KMS-11 (cell line): Measurements from ENCODE around the gene TAF11L2.
"Not testable (repeated sequence)": the region's sequence is repeated elsewhere in the genome, so short reads cannot be mapped to it uniquely, and the experiment has no call there.

Source experiments
- H2AFZ ChIP-seq: fragments of 200-600 bp; sonication (generic); 2 replicates; pipeline ENCODE4 v1.6.1; 2016; ENCODE audit warnings: antibody characterized with exemption, mixed run types, low read depth
- H3K27ac ChIP-seq: fragments of 200-600 bp; sonication (generic); 2 replicates; pipeline ENCODE4 v1.6.1; 2016; ENCODE audit warnings: mild to moderate bottlenecking, mixed run types
- H3K27me3 ChIP-seq: fragments of 200-600 bp; sonication (generic); 2 replicates; pipeline ENCODE4 v1.6.1; 2017; ENCODE audit warnings: mild to moderate bottlenecking, low read depth, mixed run types, moderate library complexity; ENCODE audit not compliant: insufficient read depth
- H3K36me3 ChIP-seq: fragments of 200-600 bp; sonication (generic); 2 replicates; pipeline ENCODE4 v1.6.1; 2017; ENCODE audit warnings: mild to moderate bottlenecking, mixed run types; ENCODE audit not compliant: insufficient read depth
- H3K4me1 ChIP-seq: fragments of 200-600 bp; sonication (generic); 2 replicates; pipeline ENCODE4 v1.6.1; 2016; ENCODE audit warnings: mild to moderate bottlenecking, low read depth, mixed run types; ENCODE audit not compliant: poor library complexity, severe bottlenecking
- H3K4me2 ChIP-seq: fragments of 200-600 bp; sonication (generic); 2 replicates; pipeline ENCODE4 v1.7.0; 2016; ENCODE audit warnings: mild to moderate bottlenecking, mixed run types
- H3K4me3 ChIP-seq: fragments of 200-600 bp; sonication (generic); IDR thresholded peaks from 2 replicates; pipeline ENCODE4 v1.6.1; 2017; ENCODE audit warnings: low read depth, low read length, mixed read lengths; ENCODE audit not compliant: insufficient read depth
- H3K79me2 ChIP-seq: fragments of 200-600 bp; sonication (generic); 2 replicates; pipeline ENCODE4 v1.6.1; 2016; ENCODE audit warnings: low read depth, mixed run types; ENCODE audit not compliant: insufficient read depth
- H3K9ac ChIP-seq: fragments of 200-600 bp; sonication (generic); 2 replicates; pipeline ENCODE4 v1.6.1; 2016; ENCODE audit warnings: mild to moderate bottlenecking, mixed run types
- H4K20me1 ChIP-seq: fragments of 200-600 bp; sonication (generic); 2 replicates; pipeline ENCODE4 v1.6.1; 2016; ENCODE audit warnings: mild to moderate bottlenecking, mixed run types; ENCODE audit not compliant: insufficient read depth
- CTCF ChIP-seq: fragments of 200-600 bp; sonication (generic); conservative IDR thresholded peaks from 2 replicates; pipeline ENCODE4 v1.6.1; 2017; ENCODE audit warnings: low read depth, mild to moderate bottlenecking, antibody characterized with exemption, low read length, moderate library complexity, mixed read lengths

TAF11L2 gene

GRCh38 chr5:17492770-17493169, 5.3 kb upstream of the TAF11L2 start:
- Histone ChIP-seq H3K9ac (no peak overlapping the region), H3K79me2 (no peaks in the 10 kb centered on the region), H3K27me3 (no peaks in the 10 kb centered on the region), H3K4me3 (no peak overlapping the region), H3K4me1 (no peaks in the 10 kb centered on the region), H3K27ac (no peak overlapping the region), H2AFZ (no peak overlapping the region), H3K4me2 (no peak overlapping the region), H4K20me1 (no peaks in the 10 kb centered on the region), H3K36me3 (no peaks in the 10 kb centered on the region)
- TF ChIP-seq CTCF, result no peak

- no peak for TF ChIP-seq CTCF
- Histone ChIP-seq H3K36me3 (no peaks in the 10 kb centered on the region), H3K27ac (no peak overlapping the region), H3K27me3 (no peaks in the 10 kb centered on the region), H4K20me1 (no peaks in the 10 kb centered on the region), H3K9ac (no peak overlapping the region), H3K79me2 (no peaks in the 10 kb centered on the region), H3K4me2 (no peak overlapping the region), H3K4me1 (no peaks in the 10 kb centered on the region), H3K4me3 (no peak overlapping the region), H2AFZ (no peak overlapping the region)
Measured at GRCh38 chr5:17497446-17497845, 585 bp upstream of the TAF11L2 start.

DNA sequence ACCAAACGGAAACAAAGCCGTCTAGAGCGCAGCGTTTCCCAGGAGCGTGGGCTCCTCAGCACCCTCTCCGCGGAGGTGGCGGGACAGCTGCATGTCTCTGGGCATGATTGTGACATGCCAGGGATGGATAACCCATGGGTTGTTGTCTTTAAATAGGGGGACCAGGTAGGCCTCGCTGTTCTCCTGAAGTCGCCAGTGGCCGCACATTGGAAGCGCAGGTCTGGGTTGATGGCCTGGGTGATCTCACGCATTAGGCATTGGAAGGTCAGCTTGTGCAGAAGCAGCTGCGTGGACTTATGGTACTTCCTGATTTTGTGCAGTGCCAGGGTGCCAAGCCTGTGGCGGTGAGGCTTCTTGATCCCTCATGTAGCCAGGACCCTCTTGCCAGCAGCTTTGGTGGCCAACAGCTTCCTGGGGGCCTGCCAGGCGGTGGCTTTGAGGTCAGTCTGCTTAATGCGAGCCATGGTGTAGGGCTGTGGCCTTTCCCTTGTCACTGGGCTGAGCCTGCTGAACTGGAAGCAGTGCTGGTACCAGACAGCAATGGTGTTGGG, 13.8 kb downstream of the TAF11L2 start:
- no peak overlapping the region for H2AFZ ChIP-seq
- H3K79me2 ChIP-seq, result no peaks in the 10 kb centered on the region
- no peak overlapping the region for H3K9ac ChIP-seq
- no peaks in the 10 kb centered on the region for H3K4me1 ChIP-seq
- H3K4me3 ChIP-seq, result no peak overlapping the region
- H4K20me1 ChIP-seq, result no peaks in the 10 kb centered on the region
- no peaks in the 10 kb centered on the region for H3K36me3 ChIP-seq
- no peak for TF ChIP-seq CTCF
- no peaks in the 10 kb centered on the region for H3K27me3 ChIP-seq
- H3K4me2 ChIP-seq, result no peak overlapping the region
- no peak overlapping the region for H3K27ac ChIP-seq

- not testable (repeated sequence) for H3K4me3 ChIP-seq, H3K27ac ChIP-seq, H3K27me3 ChIP-seq, H2AFZ ChIP-seq, H4K20me1 ChIP-seq, H3K4me2 ChIP-seq, H3K79me2 ChIP-seq, H3K4me1 ChIP-seq, H3K9ac ChIP-seq, H3K36me3 ChIP-seq
Measured at GRCh38 chr5:17517526-17517925, 19.5 kb downstream of the TAF11L2 start.

- H3K4me1 ChIP-seq, H3K27ac ChIP-seq, H3K9ac ChIP-seq, H2AFZ ChIP-seq, H4K20me1 ChIP-seq, H3K4me2 ChIP-seq, H3K79me2 ChIP-seq, H3K36me3 ChIP-seq, H3K4me3 ChIP-seq, H3K27me3 ChIP-seq: not testable (repeated sequence)
Measured at GRCh38 chr5:17518067-17518466, 20.0 kb downstream of the TAF11L2 start, which contains the start of gene TAF11L3. Gene TAF11L3 (plus strand): TSS chr5:17518367.

DNA sequence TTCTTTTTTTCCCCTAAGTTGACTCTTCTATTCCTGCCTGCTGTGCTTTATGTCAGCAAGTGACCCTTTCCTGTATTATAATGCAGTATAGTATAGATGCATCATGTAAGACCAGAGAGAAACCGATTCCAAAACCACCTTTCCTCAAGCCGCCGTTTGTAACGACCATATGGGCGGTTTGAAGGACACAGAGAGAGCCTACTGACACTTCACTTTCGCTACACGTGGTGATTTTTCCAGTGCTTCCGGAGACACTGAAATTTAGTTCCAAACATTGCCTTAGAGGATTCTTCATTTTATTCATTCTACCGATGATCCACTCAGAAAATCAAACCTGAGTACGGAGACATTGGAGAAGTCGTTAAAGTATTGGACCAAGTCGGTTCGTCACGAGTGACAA, 21.5 kb downstream of the TAF11L2 start:
- H3K36me3 ChIP-seq, H4K20me1 ChIP-seq, H3K27me3 ChIP-seq, H3K27ac ChIP-seq, H2AFZ ChIP-seq, H3K4me2 ChIP-seq, H3K4me1 ChIP-seq, H3K4me3 ChIP-seq, H3K9ac ChIP-seq, H3K79me2 ChIP-seq: not testable (repeated sequence)

DNA sequence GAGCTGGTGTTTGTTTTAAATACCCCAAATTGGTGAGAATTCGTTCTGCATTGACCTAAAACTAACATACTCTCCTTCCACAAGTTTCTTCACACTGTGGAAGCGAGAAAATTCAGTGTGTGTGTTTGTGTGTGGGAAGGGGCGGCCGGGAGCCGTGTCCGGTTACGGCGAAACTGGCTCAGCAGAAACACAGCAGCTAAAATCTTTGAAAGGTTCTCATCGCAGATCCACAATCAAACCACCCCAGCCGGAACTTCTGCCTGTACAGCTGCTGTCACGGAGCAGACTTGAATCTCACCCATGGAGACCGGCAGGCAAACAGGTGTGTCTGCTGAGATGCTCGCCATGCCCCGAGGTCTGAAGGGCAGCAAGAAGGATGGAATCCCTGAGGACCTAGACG, 23.5 kb downstream of the TAF11L2 start, which contains the start of gene TAF11L4:
TSS of gene TAF11L4 (plus strand) at position 301 of the 400 bp plus-strand sequence.
- H3K4me1 ChIP-seq, H2AFZ ChIP-seq, H3K4me2 ChIP-seq, H3K27ac ChIP-seq, H3K4me3 ChIP-seq, H3K79me2 ChIP-seq, H3K27me3 ChIP-seq, H3K9ac ChIP-seq, H4K20me1 ChIP-seq, H3K36me3 ChIP-seq: not testable (repeated sequence)

- not testable (repeated sequence) for H4K20me1 ChIP-seq, H3K27ac ChIP-seq, H3K4me1 ChIP-seq, H3K9ac ChIP-seq, H3K36me3 ChIP-seq, H3K4me3 ChIP-seq, H3K27me3 ChIP-seq, H3K79me2 ChIP-seq, H3K4me2 ChIP-seq, H2AFZ ChIP-seq
Measured at GRCh38 chr5:17524935-17525334, 26.9 kb downstream of the TAF11L2 start, which contains the start of gene TAF11L5. Gene TAF11L5 (plus strand): TSS chr5:17525235.
